ENCODE results near the gene OR51S1.

DNA sequence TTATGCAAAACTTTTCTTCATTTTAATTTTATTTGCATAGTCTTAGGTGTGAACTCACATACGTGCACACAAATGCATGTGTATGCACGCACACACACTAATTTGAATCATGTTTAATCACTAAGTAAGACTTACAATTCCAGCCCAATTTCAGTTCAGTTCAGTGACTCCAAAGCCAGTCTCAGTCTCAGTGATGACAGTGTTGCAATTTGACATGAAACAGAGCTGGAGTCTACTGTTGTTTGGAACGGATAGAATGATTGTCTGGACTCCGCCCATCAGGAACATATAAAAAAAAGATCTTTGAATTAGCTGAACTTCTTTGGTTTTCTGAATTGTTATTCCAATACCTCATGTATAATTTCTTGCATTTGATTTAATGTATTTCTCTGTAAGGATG lies 14.9 kb upstream of the OR51S1 start:
- TF ChIP-seq SUZ12 (IDR thresholded peaks at IDR 0.05) (no peak), FOXK2 (IDR thresholded peaks at IDR 0.05) (no peak), CTBP1 (IDR thresholded peaks at IDR 0.05; ENCODE audit: borderline replicate concordance) (no peak), TARDBP (IDR thresholded peaks at IDR 0.05) (no peak), LEF1 (IDR thresholded peaks at IDR 0.05; ENCODE audit: borderline replicate concordance) (no peak), BHLHE40 (IDR thresholded peaks at IDR 0.05; ENCODE audit: borderline replicate concordance) (no peak), FOXM1 (IDR thresholded peaks at IDR 0.05; ENCODE audit: borderline replicate concordance) (no peak), ELF4 (IDR thresholded peaks at IDR 0.05) (no peak), NFRKB (IDR thresholded peaks at IDR 0.05) (no peak), L3MBTL2 (conservative IDR thresholded peaks at IDR 0.05) (no peak), FOXA1 (IDR thresholded peaks at IDR 0.05) (no peak)

Measured in HEK293T (cell line).